Neural cell (in vitro differentiated cells): ENCODE results near the gene AZIN2.

Experiments
- CTCF ChIP-seq: fragments of 450-650 bp; IDR thresholded peaks from 2 replicates; pipeline ENCODE4 v1.5.1; 2014; ENCODE audit warnings: antibody characterized with exemption, mild to moderate bottlenecking, moderate library complexity; ENCODE audit not compliant: poor library complexity, severe bottlenecking
- EP300 ChIP-seq: fragments of 450-650 bp; conservative IDR thresholded peaks from 2 replicates; pipeline ENCODE4 v1.6.1; 2014; ENCODE audit warnings: antibody characterized with exemption, mild to moderate bottlenecking, moderate library complexity; ENCODE audit not compliant: poor library complexity, severe bottlenecking
- EZH2 ChIP-seq: fragments of 200-600, 300-800 bp; shearing (Covaris generic), sonication (generic); IDR thresholded peaks from 2 replicates; pipeline ENCODE4 v1.6.1; 2014; ENCODE audit warnings: antibody characterized with exemption, low read length, borderline replicate concordance, mild to moderate bottlenecking; ENCODE audit not compliant: insufficient read depth, poor library complexity, severe bottlenecking
- RAD21 ChIP-seq: fragments of 450-650 bp; conservative IDR thresholded peaks from 2 replicates; pipeline ENCODE4 v1.6.1; 2014; ENCODE audit warnings: antibody characterized with exemption, mild to moderate bottlenecking, moderate library complexity
- REST ChIP-seq: IDR thresholded peaks from 2 replicates; pipeline ENCODE4 v1.6.1; 2012; ENCODE audit warnings: borderline replicate concordance
- TAF1 ChIP-seq: IDR thresholded peaks from 2 replicates; pipeline ENCODE4 v1.6.1; 2012; ENCODE audit warnings: low read depth

- TF ChIP-seq EP300: no peak
- TF ChIP-seq CTCF: no peak
- TF ChIP-seq TAF1: no peak
- TF ChIP-seq REST: no peak
- TF ChIP-seq RAD21: no peak
- no peak for TF ChIP-seq EZH2
Observed at GRCh38 chr1:33168556-33169289, 87.8 kb downstream of the AZIN2 start.
